Stimulated activated CD4-positive, alpha-beta T cell treated with anti-CD3 and anti-CD28 coated beads, TNF-alpha, amount 100 ng/mL, for 4 hours (primary cell): ENCODE measurements around the gene REEP6.
A peak's percentile ranks its signal among the peaks of the same experiment; 100 is the strongest.
"Not testable (repeated sequence)": the region's sequence is repeated elsewhere in the genome, so short reads cannot be mapped to it uniquely, and the experiment has no call there.

Experiments used
- DNase-seq, 3 experiments: peaks; one replicate each; pipeline ENCODE4 v3.0.0-alpha.2; 2020; ENCODE audit warnings: low read depth in 3 of 3

REEP6 gene

GRCh38 chr19:1507763-1508506, 17.0 kb downstream of the REEP6 start:
- DNase-seq, result peak; percentile 74 to 88 (median 86)

GRCh38 chr19:1508507-1508856, 17.5 kb downstream of the REEP6 start:
- no peak for DNase-seq

- no peak for DNase-seq
Measured at GRCh38 chr19:1509602-1510441, 18.8 kb downstream of the REEP6 start.

- DNase-seq, result no peak
Measured at GRCh38 chr19:1510442-1510806, 19.4 kb downstream of the REEP6 start.

GRCh38 chr19:1510807-1511206, 19.8 kb downstream of the REEP6 start:
- DNase-seq, result no peak

- DNase-seq, result no peak
Measured at GRCh38 chr19:1511318-1512317, 20.6 kb downstream of the REEP6 start.

GRCh38 chr19:1512671-1513498, 21.9 kb downstream of the REEP6 start, which contains the start of gene ADAMTSL5:
ADAMTSL5 (minus strand) TSS chr19:1513019; CDS start chr19:1510943, 2,076 bp downstream.
- peak; percentile 35 to 52 (median 42) for DNase-seq

GRCh38 chr19:1513499-1514294, 22.7 kb downstream of the REEP6 start:
- DNase-seq, result peak; percentile 42 to 48 (median 44)

GRCh38 chr19:1514295-1514661, 23.3 kb downstream of the REEP6 start:
- DNase-seq, result no peak

- DNase-seq, result no peak
Measured at GRCh38 chr19:1514986-1515721, 24.2 kb downstream of the REEP6 start.

- no peak for DNase-seq
Measured at GRCh38 chr19:1516395-1516753, 25.4 kb downstream of the REEP6 start.

- DNase-seq, result no peak
Measured at GRCh38 chr19:1518471-1518870, 27.5 kb downstream of the REEP6 start.

GRCh38 chr19:1519802-1520201, 28.8 kb downstream of the REEP6 start:
- DNase-seq, result not testable (repeated sequence)

GRCh38 chr19:1520203-1520780, 29.3 kb downstream of the REEP6 start:
- no peak for DNase-seq

- DNase-seq, result no peak
Measured at GRCh38 chr19:1521636-1522035, 30.7 kb downstream of the REEP6 start.

- DNase-seq, result no peak
Measured at GRCh38 chr19:1522061-1522460, 31.1 kb downstream of the REEP6 start.

GRCh38 chr19:1522838-1523237, 31.9 kb downstream of the REEP6 start:
- DNase-seq, result no peak

- no peak for DNase-seq
Measured at GRCh38 chr19:1523412-1524286, 32.7 kb downstream of the REEP6 start, which contains the start of gene PLK5. PLK5 (plus strand) TSS chr19:1524077; CDS start chr19:1526997, 2,920 bp downstream.
